Neuronal stem cell (in vitro differentiated cells): ENCODE measurements around the gene SLC35A4.

Source experiments
- DNase-seq: peaks from one replicate; pipeline ENCODE4 v3.0.0-alpha.2; 2013; ENCODE audit warnings: low spot score
- H2AFZ ChIP-seq: one replicate; pipeline ENCODE4 v1.6.1; 2013; ENCODE audit warnings: mild to moderate bottlenecking, low read length, inconsistent platforms
- H2AK5ac ChIP-seq: 2 replicates; pipeline ENCODE4 v1.6.1; 2013; ENCODE audit warnings: low read depth, mild to moderate bottlenecking, inconsistent platforms, low read length, moderate library complexity, mixed read lengths
- H2BK120ac ChIP-seq: 2 replicates; pipeline ENCODE4 v1.6.1; 2013; ENCODE audit warnings: low read depth, mild to moderate bottlenecking, inconsistent platforms, low read length, moderate library complexity, mixed read lengths
- H2BK12ac ChIP-seq: one replicate; pipeline ENCODE4 v1.6.1; 2013; ENCODE audit warnings: low read length, inconsistent platforms
- H2BK15ac ChIP-seq: 2 replicates; pipeline ENCODE4 v1.6.1; 2013; ENCODE audit warnings: mild to moderate bottlenecking, low read length, inconsistent platforms, mixed read lengths
- H2BK5ac ChIP-seq: one replicate; pipeline ENCODE4 v1.6.1; 2013; ENCODE audit warnings: inconsistent platforms, mild to moderate bottlenecking, low read length, moderate library complexity
- H3K14ac ChIP-seq: one replicate; pipeline ENCODE4 v1.6.1; 2013; ENCODE audit warnings: low read length, inconsistent platforms
- H3K18ac ChIP-seq: 2 replicates; pipeline ENCODE4 v1.6.1; 2013; ENCODE audit warnings: low read length, inconsistent platforms
- H3K23ac ChIP-seq: 2 replicates; pipeline ENCODE4 v1.6.1; 2013; ENCODE audit warnings: low read depth, mild to moderate bottlenecking, mixed read lengths, low read length, inconsistent platforms; ENCODE audit not compliant: poor library complexity
- H3K27ac ChIP-seq: replicated peaks from 3 replicates; pipeline ENCODE4 v1.5.1; 2013; ENCODE audit warnings: low read length, inconsistent platforms
- H3K27me3 ChIP-seq, 3 experiments: 2 replicates each; pipeline ENCODE4 v1.6.1; 2013; ENCODE audit warnings: low read length in 3 of 3, mild to moderate bottlenecking in 2 of 3, inconsistent platforms in 1 of 3, low read depth in 1 of 3, mixed read lengths in 1 of 3, moderate library complexity in 1 of 3; ENCODE audit not compliant: control insufficient read depth in 3 of 3, insufficient read depth in 3 of 3
- H3K36me3 ChIP-seq, 2 donors: replicated peaks in 1 of 2; 2 replicates each; pipeline ENCODE4 v1.6.1; 2013; ENCODE audit warnings: low read length in 2 of 2; ENCODE audit not compliant: control insufficient read depth in 2 of 2, insufficient read depth in 2 of 2
- H3K4ac ChIP-seq: 2 replicates; pipeline ENCODE4 v1.6.1; 2013; ENCODE audit warnings: inconsistent platforms, mild to moderate bottlenecking, low read length, moderate library complexity
- H3K4me1 ChIP-seq, 2 donors: 1 replicate in 1 of 2; 2 replicates in 1 of 2; pipeline ENCODE4 v1.6.1; 2013; ENCODE audit warnings: low read length in 2 of 2, low read depth in 1 of 2; ENCODE audit not compliant: control insufficient read depth in 2 of 2, insufficient read depth in 1 of 2
- H3K4me2 ChIP-seq: one replicate; pipeline ENCODE4 v1.6.1; 2013; ENCODE audit warnings: mild to moderate bottlenecking, low read length, inconsistent platforms; ENCODE audit not compliant: insufficient read depth, poor library complexity, severe bottlenecking
- H3K4me3 ChIP-seq, 2 donors: 2 replicates each; pipeline ENCODE4 v1.5.1; 2013; ENCODE audit warnings: low read length in 2 of 2, mild to moderate bottlenecking in 2 of 2, inconsistent platforms in 1 of 2, moderate library complexity in 1 of 2
- H3K79me1 ChIP-seq: one replicate; pipeline ENCODE4 v1.6.1; 2013; ENCODE audit warnings: low read depth, mild to moderate bottlenecking, inconsistent platforms, low read length, moderate library complexity
- H3K9ac ChIP-seq: one replicate; pipeline ENCODE4 v1.6.1; 2013; ENCODE audit warnings: mild to moderate bottlenecking, low read depth, low read length, inconsistent platforms; ENCODE audit not compliant: poor library complexity
- H3K9me3 ChIP-seq, 2 donors: replicated peaks in 1 of 2; 2 replicates each; pipeline versions ENCODE3 to v1.6.1; 2013; ENCODE audit warnings: low read length in 2 of 2, mild to moderate bottlenecking in 2 of 2, inconsistent platforms in 1 of 2, low read depth in 1 of 2, mixed read lengths in 1 of 2, moderate library complexity in 1 of 2; ENCODE audit not compliant: control insufficient read depth in 2 of 2, insufficient read depth in 1 of 2
- H4K8ac ChIP-seq: one replicate; pipeline ENCODE4 v1.6.1; 2013; ENCODE audit warnings: low read depth, mild to moderate bottlenecking, inconsistent platforms, low read length, moderate library complexity
- H4K91ac ChIP-seq: one replicate; pipeline ENCODE4 v1.6.1; 2013; ENCODE audit warnings: low read length, low read depth, mild to moderate bottlenecking, inconsistent platforms; ENCODE audit not compliant: poor library complexity
- WGBS, 2 donors: extraction: QIAGEN DNeasy Blood & Tissue Kit; methylation state at CpG; one replicate each; pipeline ENCODE4 v1.1.7; 2013; ENCODE audit warnings: missing lambda C conversion rate in 2 of 2, mixed read lengths in 1 of 2; ENCODE audit not compliant: insufficient read length in 2 of 2, insufficient replicate concordance in 1 of 2; ENCODE audit errors: extremely low coverage in 2 of 2; 5-methylcytosine and 5-hydroxymethylcytosine counted together

The SLC35A4 gene

DNA sequence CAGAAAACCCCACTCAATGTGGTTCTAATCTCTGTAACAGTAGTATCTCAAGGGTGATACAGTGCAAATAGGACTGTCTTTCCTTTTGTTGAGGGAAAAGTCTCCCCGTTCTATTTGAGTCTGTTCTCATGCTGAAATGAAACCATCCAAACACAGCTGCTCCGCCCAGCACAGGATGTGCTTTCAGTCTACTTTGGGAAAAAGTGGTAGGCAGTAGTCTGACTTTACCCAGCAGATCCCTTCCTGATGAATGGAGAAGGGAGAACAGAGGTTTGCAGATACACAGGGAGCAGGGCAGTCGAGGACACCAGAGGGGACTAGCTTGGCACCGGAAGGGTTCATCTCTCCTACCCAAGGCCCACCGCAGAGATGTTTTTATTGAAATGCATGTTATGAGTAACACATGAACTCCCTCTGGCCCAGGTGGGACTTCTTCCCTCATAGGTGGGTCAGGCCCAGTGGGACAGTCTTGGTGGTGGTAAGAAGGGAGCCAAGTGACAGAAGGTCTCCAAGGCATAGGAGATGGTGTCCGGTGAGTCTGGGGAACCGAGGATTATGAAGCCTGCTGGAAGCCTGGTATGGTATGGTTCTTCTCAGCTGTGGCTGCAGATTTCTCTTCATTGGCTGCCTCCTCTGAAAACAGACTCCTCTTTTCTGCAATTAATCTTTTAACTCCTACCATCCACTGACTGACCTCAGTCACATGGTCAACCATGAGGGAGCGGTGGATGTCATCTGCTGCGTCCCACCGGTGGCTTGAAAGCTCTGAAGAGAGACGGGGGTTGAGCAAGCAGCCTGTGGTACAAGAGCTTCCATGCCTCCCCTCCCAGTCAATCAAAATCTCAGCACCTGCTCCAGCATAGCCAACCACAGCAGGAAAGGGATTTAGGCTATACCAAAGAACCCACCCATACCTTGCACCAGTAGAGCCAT, 14.2 kb upstream of the SLC35A4 start:
- Histone ChIP-seq H3K36me3 (peaks cover 24 to 94% of the 10 kb centered on the region in 2 donors), H4K8ac (no peak overlapping the region), H4K91ac (no peak overlapping the region), H3K23ac (no peak overlapping the region), H3K18ac (no peak overlapping the region), H2AK5ac (no peak overlapping the region), H2BK15ac (no peak overlapping the region), H3K14ac (no peak overlapping the region), H3K9ac (no peak overlapping the region), H3K4me2 (no peak overlapping the region), H3K27ac (no peak overlapping the region), H3K4me1 (peaks cover 3 to 10% of the 10 kb centered on the region in 2 donors), H3K4me3 (peak overlapping the region in 1 of 2 donors; percentile 28), H3K4ac (no peak overlapping the region), H3K9me3 (no peaks in the 10 kb centered on the region), H2BK12ac (no peak overlapping the region), H2AFZ (no peak overlapping the region), H3K79me1 (peaks cover 1% of the 10 kb centered on the region), H3K27me3 (no peaks in the 10 kb centered on the region), H2BK120ac (no peak overlapping the region), H2BK5ac (no peak overlapping the region)
- no CpG with 5 or more reads among the region's 11 CpGs for WGBS, 2 donors
- no peak for DNase-seq

DNA sequence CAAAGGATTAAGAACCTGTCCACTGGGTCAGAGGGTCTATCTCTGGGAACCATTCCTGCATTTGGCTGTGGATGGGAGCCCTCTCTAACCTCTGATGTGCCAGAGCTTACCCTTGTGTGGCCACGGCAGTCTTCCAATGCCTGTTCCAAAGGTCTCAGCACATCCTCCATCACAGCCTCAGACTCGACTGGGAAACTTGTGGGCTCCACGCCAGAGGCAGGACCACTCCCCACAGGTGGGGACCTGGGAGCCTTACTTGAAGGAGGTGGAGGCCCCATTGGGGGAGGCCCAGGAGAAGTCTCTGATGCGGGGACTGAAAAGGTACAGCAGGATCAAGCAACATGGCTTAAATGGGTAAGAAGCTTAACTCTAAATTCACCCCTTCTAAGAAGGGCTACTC, 12.8 kb upstream of the SLC35A4 start:
- Histone ChIP-seq H3K27ac (no peak overlapping the region), H2BK15ac (no peak overlapping the region), H3K36me3 (peaks cover 24 to 83% of the 10 kb centered on the region in 2 donors), H3K18ac (no peak overlapping the region), H3K9ac (no peak overlapping the region), H2BK12ac (no peak overlapping the region), H3K27me3 (no peaks in the 10 kb centered on the region), H2BK5ac (no peak overlapping the region), H2AK5ac (no peak overlapping the region), H3K79me1 (peaks cover 1% of the 10 kb centered on the region), H3K14ac (no peak overlapping the region), H3K23ac (no peak overlapping the region), H3K4me2 (no peak overlapping the region), H3K4ac (no peak overlapping the region), H2BK120ac (no peak overlapping the region), H3K9me3 (no peaks in the 10 kb centered on the region), H3K4me1 (peaks cover 11% of the 10 kb centered on the region in 2 donors), H2AFZ (no peak overlapping the region), H4K91ac (no peak overlapping the region), H3K4me3 (no peak overlapping the region), H4K8ac (no peak overlapping the region)
- no peak for DNase-seq
- no CpG with 5 or more reads among the region's 4 CpGs for WGBS, 2 donors

DNA sequence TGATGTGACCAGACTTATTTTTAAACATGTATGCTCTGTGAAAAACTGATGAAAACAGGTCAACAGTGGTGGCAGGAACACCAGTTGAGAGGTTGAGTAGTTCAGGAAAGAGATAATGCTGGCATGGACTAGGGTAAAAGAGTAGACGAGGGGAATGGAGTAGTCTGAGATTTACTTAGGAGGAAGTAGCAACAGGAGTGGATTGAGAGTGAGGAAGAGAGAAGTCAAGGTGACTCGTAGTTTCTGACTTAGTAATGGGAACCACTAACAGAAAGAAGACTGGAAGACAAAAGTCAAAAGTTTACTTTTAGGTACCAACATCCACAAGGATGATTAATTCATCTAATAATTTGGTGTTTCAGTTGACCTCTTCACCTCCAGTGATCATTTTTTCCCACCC, 11.0 kb upstream of the SLC35A4 start:
- Histone ChIP-seq H2BK120ac (no peak overlapping the region), H4K8ac (no peak overlapping the region), H3K4me3 (no peak overlapping the region), H2BK5ac (no peak overlapping the region), H3K27me3 (no peaks in the 10 kb centered on the region), H3K27ac (no peak overlapping the region), H2BK12ac (no peak overlapping the region), H3K4ac (no peak overlapping the region), H3K18ac (no peak overlapping the region), H2AK5ac (no peak overlapping the region), H4K91ac (no peak overlapping the region), H3K9ac (no peak overlapping the region), H3K4me2 (no peak overlapping the region), H3K36me3 (peaks cover 24 to 65% of the 10 kb centered on the region in 2 donors), H3K14ac (no peak overlapping the region), H3K9me3 (no peaks in the 10 kb centered on the region), H3K4me1 (peaks cover 7 to 9% of the 10 kb centered on the region in 2 donors), H2BK15ac (no peak overlapping the region), H3K79me1 (peaks cover 4% of the 10 kb centered on the region), H3K23ac (no peak overlapping the region), H2AFZ (no peak overlapping the region)
- DNase-seq: no peak
- whole genome bisulfite sequencing, 2 donors: no CpG with 5 or more reads among the region's 2 CpGs

DNA sequence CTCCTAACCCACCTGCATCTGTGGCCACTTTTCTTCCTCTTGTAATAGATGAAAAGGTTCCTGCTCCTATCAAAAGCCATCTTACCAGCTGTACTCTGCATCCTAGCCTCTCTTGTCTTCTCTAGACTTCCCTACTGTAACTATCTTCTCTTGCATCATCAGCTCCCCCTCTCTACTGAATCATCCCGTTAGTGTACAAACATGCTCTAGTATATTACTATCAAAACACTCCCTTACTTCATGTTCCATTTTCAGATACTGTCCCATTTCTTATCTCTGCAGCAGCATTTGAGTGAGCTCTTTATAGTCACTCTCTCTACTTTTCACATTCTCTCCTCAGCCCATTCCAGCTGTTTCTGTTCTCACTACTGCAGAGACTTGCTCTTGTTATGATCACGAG, 10.2 kb upstream of the SLC35A4 start:
- H3K18ac ChIP-seq: no peak overlapping the region
- peaks cover 18 to 59% of the 10 kb centered on the region in 2 donors for H3K36me3 ChIP-seq
- no CpG with 5 or more reads among the region's 2 CpGs for WGBS, 2 donors
- no peak overlapping the region for H3K27ac ChIP-seq
- H4K8ac ChIP-seq: no peak overlapping the region
- no peak for DNase-seq
- no peak overlapping the region for H3K9ac ChIP-seq
- no peak overlapping the region for H2BK5ac ChIP-seq
- no peaks in the 10 kb centered on the region for H3K27me3 ChIP-seq
- H3K4me1 ChIP-seq: peaks cover 7 to 9% of the 10 kb centered on the region in 2 donors
- H3K23ac ChIP-seq: no peak overlapping the region
- no peak overlapping the region for H3K4me2 ChIP-seq
- no peak overlapping the region for H2AFZ ChIP-seq
- H2BK120ac ChIP-seq: no peak overlapping the region
- peaks cover 4% of the 10 kb centered on the region for H3K79me1 ChIP-seq
- H2BK15ac ChIP-seq: no peak overlapping the region
- H4K91ac ChIP-seq: no peak overlapping the region
- H3K14ac ChIP-seq: no peak overlapping the region
- no peak overlapping the region for H2BK12ac ChIP-seq
- no peak overlapping the region for H2AK5ac ChIP-seq
- H3K4ac ChIP-seq: no peak overlapping the region
- no peaks in the 10 kb centered on the region for H3K9me3 ChIP-seq
- no peak overlapping the region for H3K4me3 ChIP-seq
